ENCODE measurements around the gene TMEM8B. TPM values are rescaled to one million over a fixed set of nuclear protein-coding genes. Genes with fewer than 3 reads are reported as not detected.

The TMEM8B gene
- total and polyA plus RNA-seq, 10 of the 15 experiments (the other 5 are each of a cell fraction or from before 2014, with no cell fraction given): 0.19 to 7.6 (median 2.5) TPM

DNA sequence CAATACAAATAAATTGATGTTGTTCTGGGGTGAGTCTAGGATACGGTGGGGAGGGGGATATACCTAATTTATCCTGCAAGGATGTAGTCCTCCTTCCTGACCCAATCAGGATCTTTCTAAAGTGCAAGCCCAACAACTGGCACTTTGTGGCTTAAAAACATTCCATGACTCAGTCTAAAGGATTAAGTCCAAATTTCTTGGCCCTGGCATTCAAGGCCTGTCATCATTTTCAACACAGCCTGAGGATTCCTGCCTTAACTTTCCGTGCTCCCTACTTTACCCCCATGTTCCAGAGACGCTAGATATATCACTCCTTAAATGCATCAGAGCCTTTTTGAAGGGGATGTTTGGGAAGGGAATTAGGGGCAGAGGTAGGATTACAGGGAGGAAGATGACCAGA, 1.5 kb upstream of the TMEM8B start (continued):
- TF ChIP-seq CBX3 (IDR thresholded peaks at IDR 0.05; ENCODE audit: borderline replicate concordance, low read depth) (no peak), IKZF2 (IDR thresholded peaks at IDR 0.05) (no peak), BCL11A (IDR thresholded peaks at IDR 0.05; ENCODE audit: low read depth, low read length) (no peak), TCF3 (IDR thresholded peaks at IDR 0.05; ENCODE audit: borderline replicate concordance, insufficient read depth, low read depth, low read length) (no peak)
- TF ChIP-seq, protein P1, sequence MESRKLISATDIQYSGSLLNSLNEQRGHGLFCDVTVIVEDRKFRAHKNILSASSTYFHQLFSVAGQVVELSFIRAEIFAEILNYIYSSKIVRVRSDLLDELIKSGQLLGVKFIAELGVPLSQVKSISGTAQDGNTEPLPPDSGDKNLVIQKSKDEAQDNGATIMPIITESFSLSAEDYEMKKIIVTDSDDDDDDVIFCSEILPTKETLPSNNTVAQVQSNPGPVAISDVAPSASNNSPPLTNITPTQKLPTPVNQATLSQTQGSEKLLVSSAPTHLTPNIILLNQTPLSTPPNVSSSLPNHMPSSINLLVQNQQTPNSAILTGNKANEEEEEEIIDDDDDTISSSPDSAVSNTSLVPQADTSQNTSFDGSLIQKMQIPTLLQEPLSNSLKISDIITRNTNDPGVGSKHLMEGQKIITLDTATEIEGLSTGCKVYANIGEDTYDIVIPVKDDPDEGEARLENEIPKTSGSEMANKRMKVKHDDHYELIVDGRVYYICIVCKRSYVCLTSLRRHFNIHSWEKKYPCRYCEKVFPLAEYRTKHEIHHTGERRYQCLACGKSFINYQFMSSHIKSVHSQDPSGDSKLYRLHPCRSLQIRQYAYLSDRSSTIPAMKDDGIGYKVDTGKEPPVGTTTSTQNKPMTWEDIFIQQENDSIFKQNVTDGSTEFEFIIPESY (IDR thresholded peaks at IDR 0.05): no peak

DNA sequence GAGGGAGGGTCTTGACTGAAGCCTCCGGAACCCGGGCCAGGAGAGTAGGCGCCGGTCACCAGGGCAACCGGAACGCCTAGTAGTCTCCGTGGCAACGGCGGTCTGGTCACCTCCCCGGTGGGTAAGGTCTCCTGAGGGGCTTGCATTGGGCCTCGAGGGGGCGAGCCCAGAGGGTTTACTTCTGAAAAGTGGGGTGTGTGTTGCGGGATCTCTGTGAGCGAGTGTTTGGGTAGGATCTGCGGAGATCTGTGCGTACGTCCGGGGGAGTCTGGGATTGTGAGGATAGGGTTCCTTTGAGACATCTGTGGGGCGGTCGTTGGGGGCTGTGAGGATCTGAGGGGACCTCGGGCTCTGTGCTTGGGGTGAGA, 328 bp upstream of the TMEM8B start, which contains the start of gene FAM221B:
Gene FAM221B, minus strand, starts transcription at position 17 of the 368 bp plus-strand sequence. CDS start 2,571 bp downstream, outside the sequence.
- Histone ChIP-seq H3K27me3 (replicated peaks in 1 of 2; ENCODE audit: control insufficient read depth in 2 of 2, insufficient read depth in 2 of 2, low read length in 1 of 2) (no peaks in the 10 kb centered on the region), H3K4me3 (peak within 1 kb of the TSS; percentile 78), H3K27ac (ENCODE audit: control insufficient read depth, insufficient read depth) (peak within 1 kb of the TSS; percentile 45; the same call in 1 of the 2 replicates), H2AFZ (ENCODE audit: control insufficient read depth, low read depth, low read length) (peak within 1 kb of the TSS; percentile 98), H3K4me1 (ENCODE audit: control insufficient read depth, insufficient read depth, low read length) (peaks cover 10% of the 10 kb centered on the region), H4K20me1 (ENCODE audit: control insufficient read depth, insufficient read depth) (no peaks in the 10 kb centered on the region), H3K79me2 (ENCODE audit: control insufficient read depth, insufficient read depth, low read length) (no peaks in the 10 kb centered on the region; the same call in 1 of the 2 replicates), H3K9me3 (replicated peaks; ENCODE audit: control insufficient read depth, insufficient read depth, low read length) (no peaks in the 10 kb centered on the region), H3K36me3 (ENCODE audit: control insufficient read depth in 2 of 2, insufficient read depth in 2 of 2, low read length in 1 of 2) (no peaks in the 10 kb centered on the region), H3K4me2 (ENCODE audit: control insufficient read depth, insufficient read depth) (peak within 1 kb of the TSS; percentile 90), H3K9ac (ENCODE audit: control insufficient read depth, insufficient read depth, low read length) (peak within 1 kb of the TSS; percentile 74)
- FAIRE-seq (no peak), DNase-seq (ENCODE audit: low read depth, low spot score) (no peak), ATAC-seq (peak; percentile 2; the same call in 1 of the 3 replicates)
- in situ Hi-C loops (cut with MboI): loop anchor here (5.0 kb wide), 1 partner anchor 49 kb away; no protein-coding TSS in a partner anchor
- BruUV-seq (replicated peaks): no TSS peak
- ChIA-PET RAD21 (ENCODE audit: unreplicated experiment) (interaction anchor here (0.8 to 4.3 kb wide), 7 partner anchors 11 to 84 kb away, joined by 3 to 138 read pairs (median 3); partner anchors contain the start of genes GBA2, RGP1 and SPAG8), CTCF (interaction anchor here (0.6 to 6.7 kb wide), 6 partner anchors 13 to 96 kb away, joined by 3 to 292 read pairs (median 28); partner anchors contain the start of genes CREB3, HINT2, SPAG8 and TLN1), POLR2A (interaction anchor here (1.0 to 1.4 kb wide), 3 partner anchors 14 to 209 kb away, joined by 3 to 5 read pairs (median 4); partner anchors contain the start of gene HINT2), SMC1A (ENCODE audit: uncharacterized antibody, unreplicated experiment) (interaction anchor here (1.6 to 5.0 kb wide), 3 partner anchors 16 to 53 kb away, joined by 3 to 117 read pairs (median 26); partner anchors contain the start of genes HINT2 and SPAG8)
- 7% methylated on average over 21 of the region's 21 CpGs for WGBS (ENCODE audit: insufficient coverage, insufficient replicate concordance, low lambda C conversion rate, missing lambda C conversion rate)
- intact Hi-C loops (cut with micrococcal nuclease; ENCODE audit: unreplicated experiment): loop anchor here (10.0 kb wide), 1 partner anchor 174 kb away; the partner anchor contains the start of genes CCDC107, RMRP and SIT1
- TF ChIP-seq IKZF2 (IDR thresholded peaks at IDR 0.05) (no peak), RBBP5 (conservative IDR thresholded peaks at IDR 0.05) (no peak), MTA2 (IDR thresholded peaks at IDR 0.05; ENCODE audit: low read depth) (no peak), CHD4 (IDR thresholded peaks at IDR 0.05) (no peak)
- TF ChIP-seq, protein P2, sequence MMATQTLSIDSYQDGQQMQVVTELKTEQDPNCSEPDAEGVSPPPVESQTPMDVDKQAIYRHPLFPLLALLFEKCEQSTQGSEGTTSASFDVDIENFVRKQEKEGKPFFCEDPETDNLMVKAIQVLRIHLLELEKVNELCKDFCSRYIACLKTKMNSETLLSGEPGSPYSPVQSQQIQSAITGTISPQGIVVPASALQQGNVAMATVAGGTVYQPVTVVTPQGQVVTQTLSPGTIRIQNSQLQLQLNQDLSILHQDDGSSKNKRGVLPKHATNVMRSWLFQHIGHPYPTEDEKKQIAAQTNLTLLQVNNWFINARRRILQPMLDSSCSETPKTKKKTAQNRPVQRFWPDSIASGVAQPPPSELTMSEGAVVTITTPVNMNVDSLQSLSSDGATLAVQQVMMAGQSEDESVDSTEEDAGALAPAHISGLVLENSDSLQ (IDR thresholded peaks at IDR 0.05): no peak
- TF ChIP-seq, protein P3, sequence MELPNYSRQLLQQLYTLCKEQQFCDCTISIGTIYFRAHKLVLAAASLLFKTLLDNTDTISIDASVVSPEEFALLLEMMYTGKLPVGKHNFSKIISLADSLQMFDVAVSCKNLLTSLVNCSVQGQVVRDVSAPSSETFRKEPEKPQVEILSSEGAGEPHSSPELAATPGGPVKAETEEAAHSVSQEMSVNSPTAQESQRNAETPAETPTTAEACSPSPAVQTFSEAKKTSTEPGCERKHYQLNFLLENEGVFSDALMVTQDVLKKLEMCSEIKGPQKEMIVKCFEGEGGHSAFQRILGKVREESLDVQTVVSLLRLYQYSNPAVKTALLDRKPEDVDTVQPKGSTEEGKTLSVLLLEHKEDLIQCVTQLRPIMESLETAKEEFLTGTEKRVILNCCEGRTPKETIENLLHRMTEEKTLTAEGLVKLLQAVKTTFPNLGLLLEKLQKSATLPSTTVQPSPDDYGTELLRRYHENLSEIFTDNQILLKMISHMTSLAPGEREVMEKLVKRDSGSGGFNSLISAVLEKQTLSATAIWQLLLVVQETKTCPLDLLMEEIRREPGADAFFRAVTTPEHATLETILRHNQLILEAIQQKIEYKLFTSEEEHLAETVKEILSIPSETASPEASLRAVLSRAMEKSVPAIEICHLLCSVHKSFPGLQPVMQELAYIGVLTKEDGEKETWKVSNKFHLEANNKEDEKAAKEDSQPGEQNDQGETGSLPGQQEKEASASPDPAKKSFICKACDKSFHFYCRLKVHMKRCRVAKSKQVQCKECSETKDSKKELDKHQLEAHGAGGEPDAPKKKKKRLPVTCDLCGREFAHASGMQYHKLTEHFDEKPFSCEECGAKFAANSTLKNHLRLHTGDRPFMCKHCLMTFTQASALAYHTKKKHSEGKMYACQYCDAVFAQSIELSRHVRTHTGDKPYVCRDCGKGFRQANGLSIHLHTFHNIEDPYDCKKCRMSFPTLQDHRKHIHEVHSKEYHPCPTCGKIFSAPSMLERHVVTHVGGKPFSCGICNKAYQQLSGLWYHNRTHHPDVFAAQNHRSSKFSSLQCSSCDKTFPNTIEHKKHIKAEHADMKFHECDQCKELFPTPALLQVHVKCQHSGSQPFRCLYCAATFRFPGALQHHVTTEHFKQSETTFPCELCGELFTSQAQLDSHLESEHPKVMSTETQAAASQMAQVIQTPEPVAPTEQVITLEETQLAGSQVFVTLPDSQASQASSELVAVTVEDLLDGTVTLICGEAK (IDR thresholded peaks at IDR 0.05; ENCODE audit: borderline replicate concordance): peak; percentile 41; the same call in 1 of the 2 replicates
- TF ChIP-seq, protein P4, sequence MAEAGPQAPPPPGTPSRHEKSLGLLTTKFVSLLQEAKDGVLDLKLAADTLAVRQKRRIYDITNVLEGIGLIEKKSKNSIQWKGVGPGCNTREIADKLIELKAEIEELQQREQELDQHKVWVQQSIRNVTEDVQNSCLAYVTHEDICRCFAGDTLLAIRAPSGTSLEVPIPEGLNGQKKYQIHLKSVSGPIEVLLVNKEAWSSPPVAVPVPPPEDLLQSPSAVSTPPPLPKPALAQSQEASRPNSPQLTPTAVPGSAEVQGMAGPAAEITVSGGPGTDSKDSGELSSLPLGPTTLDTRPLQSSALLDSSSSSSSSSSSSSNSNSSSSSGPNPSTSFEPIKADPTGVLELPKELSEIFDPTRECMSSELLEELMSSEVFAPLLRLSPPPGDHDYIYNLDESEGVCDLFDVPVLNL (IDR thresholded peaks at IDR 0.05; ENCODE audit: low read depth, low read length): no peak

All from GM12878 (cell line).